Pons (tissue), 1 donor: Measurements from ENCODE around the gene FGD6.
"Not testable (repeated sequence)": the region's sequence is repeated elsewhere in the genome, so short reads cannot be mapped to it uniquely, and the experiment has no call there.

ENCODE experiments used
- DNase-seq: peaks from one replicate; pipeline ENCODE4 v3.0.0-alpha.2; 2016; ENCODE audit warnings: low spot score

Gene FGD6

DNA sequence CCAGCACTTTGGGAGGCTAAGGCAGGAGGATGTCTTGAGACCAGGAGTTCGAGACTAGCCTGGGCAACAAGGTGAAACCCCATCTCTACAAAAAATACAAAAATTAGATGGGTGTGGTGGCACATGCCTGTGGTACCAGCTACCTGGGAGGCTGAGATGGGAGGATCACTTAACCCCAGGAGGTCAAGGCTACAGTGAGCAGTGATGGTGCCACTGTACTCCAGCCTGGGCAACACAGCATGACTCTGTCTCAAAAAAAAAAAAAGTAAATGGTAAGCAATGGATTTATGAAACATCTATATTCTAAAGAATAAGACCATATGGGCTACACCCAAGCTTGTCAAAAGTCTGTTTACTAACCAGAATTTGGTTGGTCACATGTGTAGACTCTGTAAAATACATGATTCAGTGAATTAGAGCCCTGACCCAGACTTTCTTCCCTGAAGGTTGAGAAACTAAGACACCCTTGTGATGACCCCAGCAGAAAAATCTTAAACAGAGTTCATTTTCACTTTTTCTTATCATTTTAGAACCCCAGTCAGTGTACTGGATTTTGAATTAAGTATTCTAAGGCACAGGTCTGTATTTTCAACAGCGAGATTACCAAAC, 12.1 kb downstream of the FGD6 start:
- no peak for DNase-seq

DNA sequence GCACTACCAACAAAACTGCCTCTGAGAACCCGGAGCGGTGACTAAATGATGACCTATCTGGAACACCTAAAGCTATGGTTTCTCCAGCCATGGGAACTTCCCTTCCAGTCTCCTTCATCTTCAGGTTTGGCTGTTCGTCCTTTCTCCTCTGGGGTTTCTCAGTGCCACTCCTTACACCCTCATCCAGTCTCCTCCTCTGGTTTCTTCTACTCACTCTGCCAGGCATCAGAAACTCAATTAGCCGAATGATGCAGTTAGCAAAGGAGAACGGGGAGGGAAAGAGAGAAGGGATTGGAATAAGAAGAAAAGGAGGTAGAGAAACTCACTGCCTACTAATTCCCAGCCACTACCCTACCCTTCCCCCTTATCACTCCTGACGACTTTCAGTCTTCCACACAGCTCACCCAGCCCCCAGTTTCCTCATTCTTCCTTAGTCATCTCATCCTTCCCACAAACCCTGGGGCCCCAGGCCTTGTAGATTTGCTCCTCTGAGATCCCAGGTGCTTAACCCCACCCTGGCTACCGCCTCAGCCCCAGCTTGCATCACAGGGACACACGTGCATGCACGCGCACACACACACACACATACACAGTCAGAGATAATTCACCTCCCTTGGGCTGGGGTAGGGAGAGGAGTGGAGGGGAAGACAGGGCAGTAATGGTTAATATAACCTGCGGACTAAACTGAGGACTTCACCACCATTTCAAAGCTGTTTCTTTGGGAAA, 13.0 kb downstream of the FGD6 start:
- DNase-seq = no peak

DNA sequence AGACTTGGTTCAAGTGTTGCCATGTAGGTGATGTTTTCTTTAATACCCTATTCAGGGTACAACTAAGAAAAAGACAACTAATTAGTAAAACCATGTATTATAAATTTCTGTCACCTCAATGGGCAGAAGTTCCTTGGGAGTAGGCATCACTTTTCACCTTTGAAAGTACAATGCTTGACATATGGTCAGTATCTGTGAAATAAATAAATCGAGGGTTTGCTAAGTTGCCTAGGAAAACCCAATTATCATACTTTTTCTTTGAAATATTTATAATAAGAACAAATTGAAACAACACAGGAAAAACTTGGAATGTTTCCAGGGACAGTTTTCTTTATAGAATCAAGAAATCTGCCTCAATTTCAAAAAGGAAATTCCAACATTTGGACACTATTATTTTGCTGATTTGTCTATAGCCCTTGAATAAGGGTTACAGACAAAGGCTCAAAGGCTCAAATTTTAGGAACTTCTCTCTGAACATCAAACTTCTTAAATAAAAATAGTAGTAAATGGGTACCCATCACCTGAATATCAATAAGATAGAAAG, 13.7 kb downstream of the FGD6 start:
- no peak for DNase-seq

DNA sequence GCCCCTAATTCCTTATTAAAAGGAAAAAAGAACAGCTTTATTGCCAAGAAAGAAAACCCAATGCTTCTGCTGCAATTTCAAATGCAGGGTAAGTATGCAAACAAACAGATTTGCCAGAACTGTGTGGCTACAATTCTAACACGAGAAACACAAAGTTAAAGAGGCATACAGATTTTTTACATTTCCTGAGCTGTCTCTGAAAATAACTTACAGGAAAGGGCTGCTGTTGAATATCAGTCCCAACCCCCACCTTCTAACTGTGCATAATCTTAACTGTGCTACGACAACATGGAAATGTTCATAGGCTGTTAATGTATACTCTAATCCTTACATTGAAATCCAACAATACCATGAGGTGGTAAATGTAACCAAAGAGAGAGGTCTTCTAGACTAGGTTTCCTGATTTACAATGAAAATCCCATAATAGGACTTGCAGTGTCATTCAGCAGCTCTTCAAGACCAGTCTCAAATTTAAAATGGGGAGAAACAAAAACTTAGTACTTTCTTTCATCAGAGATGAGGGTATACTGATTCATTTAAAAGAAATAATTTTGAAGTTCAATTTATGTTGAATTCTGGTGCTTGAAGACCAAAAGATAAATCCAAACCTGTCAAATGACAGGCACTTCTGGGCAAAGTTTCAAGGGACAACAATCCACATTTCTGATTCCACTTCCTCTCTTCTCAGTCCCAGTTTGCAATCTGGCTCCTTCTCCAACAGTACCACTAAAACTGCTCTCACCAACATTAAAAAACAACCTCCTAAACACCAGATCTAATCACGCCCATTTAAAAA, 14.4 kb downstream of the FGD6 start:
- DNase-seq = no peak

DNA sequence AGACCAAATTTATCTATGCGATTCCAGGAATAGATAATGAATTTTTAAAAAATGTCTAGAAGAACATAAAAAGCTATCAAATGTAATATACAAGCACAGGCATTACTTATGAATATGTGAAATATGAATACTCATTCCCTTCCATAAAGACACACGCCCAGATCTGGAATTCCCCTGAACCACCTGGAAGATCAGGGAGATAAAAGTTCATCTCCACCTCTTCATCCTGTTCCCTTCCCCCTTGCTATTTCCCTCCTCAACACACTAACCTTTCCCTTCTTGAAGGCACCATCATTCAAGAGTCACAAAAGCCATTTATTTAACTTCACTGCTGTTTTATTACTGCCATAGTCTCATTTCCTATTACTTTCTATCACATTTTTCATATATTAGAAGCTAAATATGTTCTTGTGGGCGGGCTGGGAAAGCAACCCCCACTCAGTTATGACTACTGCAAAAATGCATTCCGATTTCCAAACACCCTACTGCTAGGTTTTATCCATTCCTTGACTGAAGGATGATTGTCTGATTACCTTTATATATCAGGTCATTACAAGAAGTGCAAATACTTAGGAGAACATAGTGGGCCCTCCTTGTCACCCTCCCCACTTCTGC, 16.1 kb downstream of the FGD6 start:
- no peak for DNase-seq

DNA sequence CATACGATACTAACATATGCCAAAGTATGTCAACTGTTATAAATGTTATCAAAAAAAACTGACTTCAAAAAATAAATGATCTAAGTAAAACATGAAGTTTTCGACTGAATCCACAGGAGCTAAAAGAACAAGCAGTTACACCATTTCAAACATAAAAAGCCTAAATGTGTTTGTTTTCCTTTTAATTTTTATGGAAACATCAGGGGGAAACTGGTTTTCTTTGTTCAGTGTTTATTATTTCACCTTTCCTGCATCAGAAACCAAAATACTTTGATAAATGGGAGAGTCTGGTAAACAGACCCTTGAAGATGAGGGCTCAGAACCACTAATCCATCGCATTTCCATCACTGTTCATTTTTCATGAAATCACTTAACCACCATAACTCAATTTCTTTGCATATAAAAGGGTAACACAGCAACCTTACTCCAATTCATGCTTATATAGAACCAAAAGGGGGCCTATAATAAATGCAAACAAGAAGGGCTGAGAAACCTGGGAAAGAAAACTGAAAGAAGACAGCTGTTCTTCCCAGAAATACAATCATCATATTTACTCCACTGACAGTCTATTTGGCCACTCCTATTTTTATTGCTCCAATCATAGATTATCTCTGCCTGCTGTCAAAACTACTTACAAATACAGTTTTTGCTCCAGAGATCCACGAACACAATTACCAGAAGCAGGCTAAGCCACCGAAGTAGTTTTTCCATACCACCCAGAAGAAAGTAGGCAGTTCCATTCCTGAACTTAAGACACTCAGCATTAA, 17.0 kb downstream of the FGD6 start:
- no peak for DNase-seq

DNA sequence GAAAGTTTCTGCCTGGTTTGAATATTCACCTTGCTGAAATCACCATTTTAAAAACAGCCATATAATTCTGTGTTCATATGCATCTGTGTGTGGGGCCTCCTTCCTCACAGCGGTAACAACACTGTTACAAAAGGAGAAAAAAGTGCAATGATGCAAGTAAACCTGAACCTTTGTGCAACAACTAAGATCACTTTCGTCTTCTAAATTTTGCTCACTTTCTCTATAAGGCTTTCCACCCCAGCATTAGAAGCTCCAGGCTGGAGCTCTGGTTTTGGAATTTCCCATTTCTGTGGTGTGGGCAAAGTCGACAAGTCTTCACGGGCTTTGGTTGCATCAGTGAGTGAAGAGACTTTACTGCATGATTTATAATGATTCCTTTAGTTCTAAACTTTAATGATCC, 18.4 kb downstream of the FGD6 start:
- DNase-seq = no peak

DNA sequence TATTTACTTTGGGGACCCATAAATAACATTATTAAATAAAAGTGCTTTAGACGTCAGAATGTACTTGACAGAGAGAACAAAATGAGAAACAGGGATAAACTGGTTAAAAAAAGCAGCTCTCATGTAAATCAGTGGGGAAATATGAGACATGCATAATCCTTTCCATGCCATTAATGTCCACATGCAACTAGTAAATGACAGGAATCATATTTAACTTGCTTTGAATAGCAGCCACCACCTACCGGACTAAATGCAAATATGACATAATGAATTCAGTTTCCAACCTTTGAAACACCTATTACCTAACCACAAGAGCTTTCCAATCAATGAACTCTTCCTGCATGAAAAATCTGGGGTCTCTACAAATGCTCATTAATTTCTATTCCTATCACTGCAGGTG, 19.6 kb downstream of the FGD6 start:
- DNase-seq = no peak

DNA sequence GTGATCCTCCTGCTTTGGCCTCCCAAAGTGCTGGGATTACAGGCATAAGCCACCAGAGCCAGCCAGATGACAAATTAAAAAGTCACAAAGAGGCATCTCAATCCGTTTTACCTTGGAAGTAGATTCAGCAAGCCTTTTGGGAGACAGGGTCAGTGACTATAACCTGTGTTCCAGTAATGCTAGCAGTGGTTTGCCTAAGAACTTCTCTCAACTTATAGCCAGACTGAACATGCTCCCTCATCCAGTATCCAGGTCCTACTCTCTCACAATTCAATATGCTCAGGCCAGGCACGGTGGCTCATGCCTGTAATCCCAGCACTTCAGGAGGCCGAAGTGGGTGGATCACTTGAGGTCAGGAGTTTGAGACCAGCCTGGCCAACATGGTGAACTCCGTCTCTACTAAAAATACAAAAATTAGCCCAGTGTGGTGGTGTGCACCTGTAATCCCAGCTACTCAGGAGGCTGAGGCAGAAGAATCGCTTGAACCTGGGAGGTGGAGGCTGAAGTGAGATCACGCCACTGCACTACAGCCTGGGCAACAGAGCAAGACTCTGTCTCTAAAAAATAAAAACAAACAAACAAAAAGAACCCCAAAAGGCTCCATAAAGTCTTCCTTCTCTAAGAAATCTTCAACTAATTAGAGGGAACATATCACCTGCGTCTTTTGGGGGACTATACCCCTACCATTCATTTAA, 20.2 kb downstream of the FGD6 start:
- not testable (repeated sequence) for DNase-seq

DNA sequence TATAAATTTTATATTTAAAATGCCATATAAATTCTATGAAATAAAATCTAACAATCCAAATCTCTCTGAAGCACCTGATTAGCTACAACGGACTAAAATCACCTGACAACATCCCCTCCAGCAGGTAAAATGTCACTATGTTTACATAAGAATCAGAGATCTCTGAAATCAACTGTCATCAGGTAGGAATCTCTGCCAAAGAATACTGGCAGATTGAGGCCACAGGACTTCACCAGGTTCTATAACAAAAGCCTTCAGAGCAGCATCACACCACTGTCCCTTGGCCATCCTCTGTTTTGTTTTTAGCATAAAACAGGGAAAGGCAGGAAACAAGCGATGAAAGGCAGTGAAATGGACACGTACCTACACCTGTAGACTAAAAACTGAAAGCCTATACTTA, 22.1 kb downstream of the FGD6 start:
- no peak for DNase-seq

DNA sequence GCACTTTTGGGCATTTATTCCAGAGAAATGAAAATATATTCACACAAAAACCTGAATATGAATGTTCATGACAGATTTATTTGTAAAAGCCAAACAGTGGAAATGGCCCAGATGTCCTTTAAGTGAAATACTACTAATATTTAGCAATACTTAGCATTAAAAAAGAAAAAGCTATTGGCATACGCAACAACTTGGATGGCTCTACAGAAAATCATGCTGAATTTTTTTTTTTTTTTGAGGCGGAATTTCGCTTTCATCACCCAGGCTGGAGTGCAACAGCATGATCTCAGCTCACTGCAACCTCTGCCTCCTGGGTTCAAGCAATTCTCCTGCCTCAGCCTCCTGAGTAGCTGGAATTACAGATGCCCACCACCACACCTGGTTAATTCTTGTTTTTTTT, 24.1 kb downstream of the FGD6 start:
- no peak for DNase-seq

DNA sequence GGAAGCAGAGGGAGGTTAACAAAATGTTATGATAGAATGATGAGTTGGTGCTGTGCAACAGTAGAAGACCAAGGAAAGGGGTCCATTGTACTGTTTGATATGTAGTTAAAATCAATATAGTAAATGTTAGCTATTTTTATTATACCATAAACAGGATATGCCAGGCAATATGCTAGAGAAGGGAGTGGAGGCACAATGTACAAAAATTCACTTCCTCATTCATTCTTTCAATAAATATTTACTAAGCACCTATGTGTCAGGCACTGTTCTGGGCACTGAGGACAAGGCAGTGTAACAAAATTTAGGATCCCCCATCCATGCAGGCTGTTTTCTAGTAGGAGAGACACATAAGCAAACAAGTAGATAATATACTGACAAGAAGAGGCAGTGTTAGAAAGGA, 25.0 kb downstream of the FGD6 start:
- no peak for DNase-seq

DNA sequence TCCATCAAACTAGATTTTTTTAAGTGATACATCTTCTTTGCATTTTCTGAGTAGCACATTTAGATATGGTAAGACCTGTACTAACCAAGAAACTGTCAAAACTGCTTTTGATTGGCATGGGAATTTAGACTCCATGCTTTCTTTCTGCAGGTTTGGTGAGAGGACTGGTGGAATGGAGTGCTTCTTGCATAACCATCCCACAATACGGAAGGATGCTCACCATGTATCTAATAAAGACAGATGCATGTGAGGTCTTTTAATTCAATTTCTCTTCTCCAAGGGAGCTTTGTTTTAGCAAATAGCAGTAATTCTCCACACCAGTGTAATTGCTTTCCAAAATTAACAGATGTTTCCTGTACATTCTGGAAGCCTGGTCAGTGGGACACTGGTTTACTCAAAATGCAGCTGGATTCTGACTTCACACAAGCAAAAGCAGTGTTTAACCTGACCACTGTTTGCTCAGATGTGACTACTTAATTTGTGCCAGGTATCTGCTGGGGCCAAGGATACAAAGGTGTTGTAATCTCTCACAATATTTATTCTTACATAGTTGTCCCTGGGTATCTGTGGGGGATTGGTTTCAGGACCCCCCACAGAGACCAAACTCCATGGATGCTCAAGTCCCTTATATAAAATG, 26.1 kb downstream of the FGD6 start:
- no peak for DNase-seq

DNA sequence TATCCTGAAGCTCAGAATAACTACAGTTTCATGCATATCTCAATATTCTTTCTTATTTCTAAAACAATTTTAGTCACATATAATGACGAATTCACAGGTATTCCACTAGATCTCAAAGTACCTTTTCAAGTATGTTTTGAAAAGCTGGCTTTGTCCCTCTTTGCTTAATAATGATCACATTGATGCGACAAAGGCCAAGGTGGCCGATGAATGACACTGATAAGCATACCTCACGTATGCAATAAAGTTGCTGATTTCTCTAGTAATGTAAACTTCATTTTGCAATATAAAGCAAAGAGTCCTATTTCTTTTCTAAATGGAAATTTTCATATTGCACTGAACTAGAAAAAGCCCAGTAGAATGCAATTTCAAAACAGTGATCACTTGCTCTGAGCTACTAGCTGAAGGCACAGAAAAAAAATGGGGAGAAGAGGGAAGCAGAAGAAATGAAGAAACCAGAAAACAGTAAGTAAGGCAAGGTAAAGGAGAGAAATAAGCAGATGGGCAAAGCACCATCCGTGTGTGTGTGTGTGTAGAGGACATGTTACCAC, 29.3 kb downstream of the FGD6 start:
- DNase-seq = no peak

DNA sequence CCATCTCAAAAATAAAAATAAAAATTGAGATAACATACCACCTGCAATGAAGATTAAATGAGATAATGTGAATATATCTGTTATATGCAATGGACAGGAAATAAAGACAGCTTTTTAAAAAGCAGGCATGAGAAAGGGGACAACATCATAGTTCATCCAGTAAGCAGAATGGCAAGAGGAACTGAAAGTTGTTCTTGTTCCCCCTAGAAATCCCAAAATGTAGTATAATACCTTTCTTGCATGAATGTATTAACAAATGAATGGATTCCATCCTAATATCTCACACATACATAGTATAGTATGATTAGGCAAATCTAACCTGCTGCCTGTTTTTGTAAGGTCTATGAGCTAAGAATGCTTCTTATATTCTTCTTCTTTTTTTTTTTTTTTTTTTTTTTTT, 31.4 kb downstream of the FGD6 start:
- DNase-seq = no peak

DNA sequence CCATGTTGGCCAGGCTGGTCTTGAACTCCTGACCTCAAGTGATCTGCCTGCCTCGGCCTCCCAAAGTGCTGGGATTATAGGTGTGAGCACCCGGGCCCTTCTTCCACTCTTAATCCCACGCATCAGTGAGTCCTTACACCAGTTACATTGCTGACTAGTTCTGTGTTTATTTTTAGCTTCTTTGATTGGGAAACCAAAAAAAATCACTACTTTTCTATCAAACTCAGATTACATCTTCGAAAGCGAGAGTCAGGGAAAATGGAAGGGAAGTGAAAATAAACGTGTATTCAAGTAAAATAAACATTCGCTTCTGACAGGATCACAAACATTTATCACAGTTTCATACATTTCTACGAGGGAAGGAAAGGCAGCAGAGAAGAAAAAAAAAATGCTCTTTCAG, 32.2 kb downstream of the FGD6 start:
- DNase-seq = no peak

DNA sequence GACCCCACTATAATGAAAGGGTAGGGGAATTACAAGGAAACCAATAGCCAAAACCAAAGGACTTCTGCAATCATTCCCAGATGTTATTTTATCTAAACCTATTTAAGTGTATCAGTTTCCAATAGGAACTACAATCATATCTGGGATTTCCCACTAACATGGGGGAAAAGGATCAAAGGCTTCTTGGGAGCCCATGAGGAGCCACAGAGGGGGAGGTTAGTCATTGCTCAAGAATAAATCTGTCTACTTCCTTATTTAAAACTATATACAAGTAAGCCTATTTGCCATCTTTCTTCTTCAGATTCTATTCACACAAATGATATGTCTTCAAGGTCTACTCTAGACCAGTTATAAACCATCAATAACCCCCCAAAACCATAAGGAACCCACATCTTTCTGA, 33.1 kb downstream of the FGD6 start:
- DNase-seq = no peak

DNA sequence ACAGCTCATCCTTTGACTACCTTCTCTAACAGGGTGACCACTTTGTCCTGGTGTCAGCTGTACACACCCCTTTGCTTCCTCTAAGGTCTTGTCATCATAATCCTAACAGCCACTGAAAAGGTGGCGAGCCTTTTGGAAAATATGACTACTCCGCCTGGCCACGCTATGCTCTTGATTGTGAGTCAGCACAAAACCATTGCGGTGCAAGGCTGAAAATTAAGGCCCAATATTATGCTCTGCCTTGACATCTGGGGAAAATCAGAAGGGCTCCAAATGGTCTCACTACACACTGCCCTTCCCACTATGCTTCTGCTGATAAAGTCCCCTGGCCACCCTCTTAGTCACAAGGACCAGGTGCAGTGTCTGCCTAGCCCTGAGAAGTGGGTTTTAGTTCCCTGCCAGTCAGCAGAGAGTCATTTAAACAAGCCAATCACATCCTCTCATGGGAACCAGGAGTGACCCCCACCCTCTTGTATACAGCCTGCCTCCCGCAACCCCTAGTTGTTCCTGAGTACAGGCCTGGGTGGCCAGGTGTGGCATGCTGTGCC, 34.3 kb downstream of the FGD6 start:
- DNase-seq = no peak

DNA sequence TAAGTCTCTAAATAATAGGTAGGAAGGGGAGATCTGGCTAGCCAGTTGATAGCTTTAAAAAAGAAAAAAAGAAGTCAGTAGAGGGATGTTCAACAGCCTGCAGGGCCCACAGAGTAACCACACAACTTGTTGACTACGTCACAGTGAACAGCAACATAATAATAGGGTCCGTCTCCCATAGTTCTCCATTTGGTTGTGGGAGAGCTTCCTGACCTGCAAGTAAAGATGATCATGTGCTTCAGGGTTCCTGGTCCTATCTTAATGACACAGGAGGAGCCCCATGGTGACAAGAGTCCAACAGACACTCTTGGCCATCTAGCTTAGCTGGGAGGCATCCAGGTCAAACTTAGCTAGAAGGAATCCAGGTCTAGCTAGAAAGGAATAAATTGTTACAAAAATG, 36.2 kb downstream of the FGD6 start:
- DNase-seq = no peak

DNA sequence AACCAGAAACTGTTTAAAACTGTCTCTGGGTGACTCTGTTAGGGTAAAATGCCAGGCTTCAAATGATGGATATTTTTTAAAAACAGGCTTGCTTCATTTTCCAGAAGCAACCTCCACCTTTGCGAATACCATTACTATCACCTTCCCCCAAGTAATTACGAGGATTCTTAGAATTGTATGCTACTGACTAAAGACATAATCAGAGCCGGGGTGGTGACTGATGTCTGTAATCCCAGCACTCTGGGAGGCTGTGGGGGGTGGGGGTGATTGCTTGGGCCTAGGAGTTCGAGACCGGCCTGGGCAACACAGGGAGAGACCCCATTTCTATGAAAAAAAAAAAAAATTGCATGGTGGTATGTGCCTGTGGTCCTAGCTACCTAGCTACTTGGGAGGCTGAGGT, 38.3 kb downstream of the FGD6 start:
- DNase-seq = no peak
